HCT116 (cell line): ENCODE measurements around the gene DOHH. TPM values are rescaled to one million over a fixed set of nuclear protein-coding genes. Genes with fewer than 3 reads are reported as not detected.

ENCODE experiments used
- ATAC-seq: fragments of 200-7000 bp; cut with Tn5 transposase; 2 replicates; pipeline ENCODE4 v1.9.1; 2020; ENCODE audit warnings: mild to moderate bottlenecking, moderate library complexity
- BruUV-seq: library from RNA; stranded (reverse); fragments of 400-500 nt; replicated peaks from 2 replicates; lab custom pipeline; 2021; lab: Mats Ljungman, UMichigan
- CTCF ChIA-PET: fragments of 300-600 bp; sonication (Branson Sonifier 250); formaldehyde crosslinking; loops from one replicate; lab custom pipeline; 2021; ENCODE audit warnings: antibody characterized with exemption; lab: Charles Lee
- POLR2A ChIA-PET: fragments of 300-600, 350-600 bp; sonication (Branson Sonifier 250); formaldehyde crosslinking; loops from one replicate; lab custom pipeline; 2021; ENCODE audit warnings: antibody characterized with exemption; lab: Charles Lee
- RAD21 ChIA-PET, 2 experiments: fragments of 300-600 bp; sonication (Branson Sonifier 250); formaldehyde crosslinking; loops; one replicate each; lab custom pipeline; 2023; ENCODE audit warnings: low total read pairs in 2 of 2; ENCODE audit not compliant: uncharacterized antibody in 2 of 2, unreplicated experiment in 2 of 2, low non-redundant PET in 1 of 2; lab: Charles Lee
- DNase-seq: peaks from one replicate; pipeline ENCODE4 v3.0.0-alpha.2; 2010; ENCODE audit warnings: low read depth, low spot score
- H2AFZ ChIP-seq: fragments of 200-600 bp; shearing (Covaris generic), sonication (generic); 2 replicates; pipeline ENCODE4 v1.6.1; 2017; ENCODE audit warnings: low read depth, mixed run types, mixed read lengths, antibody characterized with exemption, low read length; ENCODE audit not compliant: poor library complexity, severe bottlenecking
- H3K27ac ChIP-seq: 2 replicates; pipeline ENCODE4 v1.5.1; 2012; ENCODE audit warnings: low read depth, low read length
- H3K27me3 ChIP-seq: fragments of 200-600 bp; sonication (generic); 2 replicates; pipeline ENCODE4 v1.6.1; 2016; ENCODE audit warnings: mixed run types, low read length, mixed read lengths; ENCODE audit not compliant: insufficient read depth
- H3K36me3 ChIP-seq, 2 experiments: fragments of 200-500 bp in 1 of 2; fragments of 200-600 bp in 1 of 2; sonication (Bioruptor generic) in 1 of 2; sonication (generic) in 1 of 2; 2 replicates each; pipeline versions ENCODE4 v1.5.1 to v1.6.1; 2014 to 2016; ENCODE audit warnings: low read length in 2 of 2, inconsistent platforms in 1 of 2, mixed read lengths in 1 of 2, mixed run types in 1 of 2; ENCODE audit not compliant: insufficient read depth in 2 of 2, control insufficient read depth in 1 of 2
- H3K4me1 ChIP-seq, 2 experiments: fragments of 200-600 bp in 1 of 2; sonication (generic) in 1 of 2; 2 replicates each; pipeline versions ENCODE4 v1.5.1 to v1.6.1; 2012 to 2017; ENCODE audit warnings: low read length in 2 of 2, inconsistent platforms in 1 of 2, mild to moderate bottlenecking in 1 of 2, mixed read lengths in 1 of 2, mixed run types in 1 of 2, moderate library complexity in 1 of 2; ENCODE audit not compliant: insufficient read depth in 2 of 2, control insufficient read depth in 1 of 2
- H3K4me2 ChIP-seq: fragments of 200-600 bp; sonication (generic); 2 replicates; pipeline ENCODE4 v1.6.1; 2017; ENCODE audit warnings: mixed run types, low read length, mixed read lengths
- H3K4me3 ChIP-seq, 2 experiments: fragments of 200-600 bp in 1 of 2; sonication (generic) in 1 of 2; replicated peaks in 1 of 2; 2 replicates each; pipeline ENCODE4 v1.5.1; 2011 to 2016; ENCODE audit warnings: low read length in 2 of 2, control low read depth in 1 of 2, low read depth in 1 of 2, mild to moderate bottlenecking in 1 of 2, mixed read lengths in 1 of 2, mixed run types in 1 of 2
- H3K79me2 ChIP-seq: fragments of 200-600 bp; sonication (generic); 2 replicates; pipeline ENCODE4 v1.6.1; 2017; ENCODE audit warnings: mild to moderate bottlenecking, mixed run types, low read length, moderate library complexity, mixed read lengths; ENCODE audit not compliant: insufficient read depth
- H3K9ac ChIP-seq: fragments of 200-600 bp; sonication (generic); 2 replicates; pipeline ENCODE4 v1.6.1; 2016; ENCODE audit warnings: low read length, mixed read lengths
- H3K9me2 ChIP-seq: fragments of 200-600 bp; sonication (generic), shearing (Covaris generic); 2 replicates; pipeline ENCODE4 v1.6.1; 2017; ENCODE audit warnings: mixed run types, mild to moderate bottlenecking, moderate library complexity; ENCODE audit not compliant: insufficient read depth
- H3K9me3 ChIP-seq, 2 experiments: fragments of 200-500 bp in 1 of 2; fragments of 200-600 bp in 1 of 2; sonication (Bioruptor generic) in 1 of 2; sonication (generic) in 1 of 2; 2 replicates each; pipeline ENCODE4 v1.6.1; 2014 to 2017; ENCODE audit warnings: low read length in 2 of 2, mixed read lengths in 2 of 2, inconsistent platforms in 1 of 2, low read depth in 1 of 2, mild to moderate bottlenecking in 1 of 2, mixed run types in 1 of 2, moderate library complexity in 1 of 2; ENCODE audit not compliant: control insufficient read depth in 1 of 2, insufficient read depth in 1 of 2
- H4K20me1 ChIP-seq: fragments of 200-600 bp; sonication (generic), shearing (Covaris generic); 2 replicates; pipeline ENCODE4 v1.6.1; 2017; ENCODE audit warnings: mixed run types, mild to moderate bottlenecking, moderate library complexity; ENCODE audit not compliant: insufficient read depth
- EGR1 ChIP-seq: IDR thresholded peaks from 2 replicates; pipeline ENCODE4 v1.6.1; 2012; ENCODE audit warnings: low read depth
- ELF1 ChIP-seq: IDR thresholded peaks from 2 replicates; pipeline ENCODE4 v1.6.1; 2012; ENCODE audit warnings: low read depth, borderline replicate concordance
- EZH2 ChIP-seq: fragments of 200-600 bp; sonication (generic); IDR thresholded peaks from 2 replicates; pipeline ENCODE4 v1.6.1; 2017; ENCODE audit warnings: antibody characterized with exemption, mixed run types
- EZH2phosphoT487 ChIP-seq: fragments of 200-600 bp; IDR thresholded peaks from 2 replicates; pipeline ENCODE4 v1.6.1; 2018; ENCODE audit warnings: antibody characterized with exemption, borderline replicate concordance
- FOSL1 ChIP-seq: IDR thresholded peaks from 2 replicates; pipeline ENCODE4 v1.6.1; 2012; ENCODE audit warnings: low read depth
- MAX ChIP-seq: IDR thresholded peaks from 2 replicates; pipeline ENCODE4 v1.6.1; 2012
- POLR2AphosphoS5 ChIP-seq: IDR thresholded peaks from 2 replicates; pipeline ENCODE4 v1.6.1; 2011; ENCODE audit warnings: mild to moderate bottlenecking, low read depth, low read length, moderate library complexity
- SIN3A ChIP-seq: IDR thresholded peaks from 2 replicates; pipeline ENCODE4 v1.6.1; 2012; ENCODE audit warnings: low read depth
- intact Hi-C: fragments of 100-400 bp; cut with micrococcal nuclease; formaldehyde crosslinking; loops from 2 replicates; pipeline ENCODE4 v1.10.0; 2022
- total RNA-seq: library from RNA; stranded (reverse); gene quantifications from one replicate; pipeline ENCODE4 v1.2.1, GENCODE V29; 2021; ENCODE audit not compliant: unreplicated experiment
- TF ChIP-seq, protein P1 (sequence below), 3 experiments: fragments of 200-600 bp in 1 of 3; sonication (generic) in 1 of 3; IDR thresholded peaks in 2 of 3; conservative IDR thresholded peaks in 1 of 3; 2 replicates each; pipeline ENCODE4 v1.5.1; 2012 to 2017; ENCODE audit warnings: low read depth in 2 of 3, low read length in 2 of 3, antibody characterized with exemption in 1 of 3, borderline replicate concordance in 1 of 3, control low read depth in 1 of 3, mild to moderate bottlenecking in 1 of 3, mixed read lengths in 1 of 3, mixed run types in 1 of 3, moderate library complexity in 1 of 3; ENCODE audit not compliant: insufficient read depth in 1 of 3
- TF ChIP-seq, protein P2 (sequence below): IDR thresholded peaks from 2 replicates; pipeline ENCODE4 v1.6.1; 2012

DOHH gene
- total RNA-seq, 1 experiment from 2014 or later: 20.9 TPM

DNA sequence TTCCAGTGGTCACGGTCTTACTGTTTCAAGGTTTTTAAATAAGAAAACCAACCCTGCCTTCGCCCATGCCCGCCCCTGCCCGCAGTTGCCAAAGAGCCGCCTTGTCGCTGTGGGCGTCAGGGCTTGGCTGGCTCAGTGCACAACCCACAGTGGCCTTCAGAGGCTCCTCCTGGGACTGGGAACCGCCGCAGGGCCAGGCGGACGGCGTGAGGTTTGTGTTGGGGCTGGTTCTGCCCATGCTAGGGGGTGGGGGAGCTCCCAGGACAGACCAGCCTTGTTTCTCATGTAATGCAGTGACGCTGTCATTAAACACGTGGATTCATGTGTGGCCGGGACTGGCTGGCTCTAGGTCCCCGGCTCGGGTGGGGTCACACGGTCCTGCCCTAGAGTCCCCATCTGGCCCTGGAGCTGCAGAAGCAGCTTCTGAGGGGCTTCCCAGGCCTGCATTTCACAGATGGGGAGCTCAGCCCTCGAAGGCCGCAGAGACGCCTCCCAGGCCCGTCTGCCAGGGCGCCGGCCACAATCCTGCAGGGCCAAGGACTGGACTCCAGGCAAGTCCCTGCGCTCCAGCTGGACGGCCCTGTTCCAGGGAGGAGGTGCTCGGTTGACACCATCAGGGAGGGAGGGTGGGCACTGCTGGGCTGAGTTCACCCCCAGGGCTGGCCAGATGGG, 36.1 kb upstream of the DOHH start:
- ChIA-PET CTCF (no interaction called here), POLR2A (interaction anchor here (0.6 to 1.0 kb wide), 2 partner anchors 11 to 37 kb away, joined by 3 to 6 read pairs; no protein-coding TSS in a partner anchor), RAD21 (no interaction called here)
- DNase-seq (no peak), ATAC-seq (0 out of 2 replicates have a peak, but pooled peaks have one; percentile 1)
- no TSS peak for BruUV-seq
- intact Hi-C loops: no loop called here
- Histone ChIP-seq H4K20me1 (no peaks in the 10 kb centered on the region), H3K27ac (no peak overlapping the region), H3K79me2 (no peaks in the 10 kb centered on the region), H3K4me1 (peaks cover 3 to 22% of the 10 kb centered on the region in 2 experiments; a peak in 3 of 4 replicates), H3K9ac (no peak overlapping the region), H3K36me3 (peaks cover 9 to 20% of the 10 kb centered on the region in 2 experiments; a peak in 3 of 4 replicates), H3K4me3 (no peak overlapping the region), H3K9me3 (no peaks in the 10 kb centered on the region), H3K9me2 (no peaks in the 10 kb centered on the region), H3K27me3 (no peaks in the 10 kb centered on the region), H2AFZ (no peak overlapping the region), H3K4me2 (no peak overlapping the region)
- TF ChIP-seq MAX: no peak
- TF ChIP-seq, protein P1, sequence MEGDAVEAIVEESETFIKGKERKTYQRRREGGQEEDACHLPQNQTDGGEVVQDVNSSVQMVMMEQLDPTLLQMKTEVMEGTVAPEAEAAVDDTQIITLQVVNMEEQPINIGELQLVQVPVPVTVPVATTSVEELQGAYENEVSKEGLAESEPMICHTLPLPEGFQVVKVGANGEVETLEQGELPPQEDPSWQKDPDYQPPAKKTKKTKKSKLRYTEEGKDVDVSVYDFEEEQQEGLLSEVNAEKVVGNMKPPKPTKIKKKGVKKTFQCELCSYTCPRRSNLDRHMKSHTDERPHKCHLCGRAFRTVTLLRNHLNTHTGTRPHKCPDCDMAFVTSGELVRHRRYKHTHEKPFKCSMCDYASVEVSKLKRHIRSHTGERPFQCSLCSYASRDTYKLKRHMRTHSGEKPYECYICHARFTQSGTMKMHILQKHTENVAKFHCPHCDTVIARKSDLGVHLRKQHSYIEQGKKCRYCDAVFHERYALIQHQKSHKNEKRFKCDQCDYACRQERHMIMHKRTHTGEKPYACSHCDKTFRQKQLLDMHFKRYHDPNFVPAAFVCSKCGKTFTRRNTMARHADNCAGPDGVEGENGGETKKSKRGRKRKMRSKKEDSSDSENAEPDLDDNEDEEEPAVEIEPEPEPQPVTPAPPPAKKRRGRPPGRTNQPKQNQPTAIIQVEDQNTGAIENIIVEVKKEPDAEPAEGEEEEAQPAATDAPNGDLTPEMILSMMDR (IDR thresholded peaks at IDR 0.05 in 2 of 3, conservative IDR thresholded peaks at IDR 0.05 in 1 of 3; ENCODE audit: borderline replicate concordance in 1 of 3, insufficient read depth in 1 of 3, low read depth in 2 of 3, low read length in 2 of 3): no peak
- TF ChIP-seq EGR1: no peak
- no peak for TF ChIP-seq ELF1
- TF ChIP-seq, protein P2, sequence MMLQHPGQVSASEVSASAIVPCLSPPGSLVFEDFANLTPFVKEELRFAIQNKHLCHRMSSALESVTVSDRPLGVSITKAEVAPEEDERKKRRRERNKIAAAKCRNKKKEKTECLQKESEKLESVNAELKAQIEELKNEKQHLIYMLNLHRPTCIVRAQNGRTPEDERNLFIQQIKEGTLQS: no peak
- no peak for TF ChIP-seq EZH2phosphoT487
- TF ChIP-seq SIN3A: no peak
- no peak for TF ChIP-seq POLR2AphosphoS5
- TF ChIP-seq EZH2: no peak
- no peak for TF ChIP-seq FOSL1
